ENCODE measurements around the gene ICAM1.
A peak's percentile ranks its signal among the peaks of the same experiment; 100 is the strongest.

The ICAM1 gene

GRCh38 chr19:10243606-10244005 lies 27.3 kb upstream of the ICAM1 start:
- DNase-seq (ENCODE audit: low read depth): no peak

- DNase-seq (ENCODE audit: low read depth): no peak
Measured at GRCh38 chr19:10245189-10245939, 25.6 kb upstream of the ICAM1 start.

GRCh38 chr19:10246511-10246910 lies 24.4 kb upstream of the ICAM1 start:
- no peak for DNase-seq (ENCODE audit: low read depth)

- DNase-seq (ENCODE audit: low read depth): peak; percentile 94
Measured at GRCh38 chr19:10251792-10252694, 18.9 kb upstream of the ICAM1 start, which contains the start of gene MRPL4. MRPL4 (plus strand) TSS chr19:10252214; CDS start chr19:10252254, 40 bp downstream.

- DNase-seq (ENCODE audit: low read depth): no peak
Measured at GRCh38 chr19:10252707-10253106, 18.2 kb upstream of the ICAM1 start.

GRCh38 chr19:10254244-10254643 lies 16.7 kb upstream of the ICAM1 start:
- DNase-seq (ENCODE audit: low read depth): no peak

- DNase-seq (ENCODE audit: low read depth): no peak
Measured at GRCh38 chr19:10255358-10255757, 15.6 kb upstream of the ICAM1 start.

- DNase-seq (ENCODE audit: low read depth): no peak
Measured at GRCh38 chr19:10256551-10256950, 14.4 kb upstream of the ICAM1 start.

- DNase-seq (ENCODE audit: low read depth): no peak
Measured at GRCh38 chr19:10256970-10257615, 13.8 kb upstream of the ICAM1 start.

- DNase-seq (ENCODE audit: low read depth): no peak
Measured at GRCh38 chr19:10258080-10258710, 12.7 kb upstream of the ICAM1 start.

- DNase-seq (ENCODE audit: low read depth): peak; percentile 90
Measured at GRCh38 chr19:10259162-10259905, 11.6 kb upstream of the ICAM1 start.

- peak; percentile 27 for DNase-seq (ENCODE audit: low read depth)
Measured at GRCh38 chr19:10260141-10260584, 10.8 kb upstream of the ICAM1 start.

- no peak for DNase-seq (ENCODE audit: low read depth)
Measured at GRCh38 chr19:10262771-10263170, 8.1 kb upstream of the ICAM1 start.

- no peak for DNase-seq (ENCODE audit: low read depth)
Measured at GRCh38 chr19:10266706-10267105, 4.2 kb upstream of the ICAM1 start.

- no peak for DNase-seq (ENCODE audit: low read depth)
Measured at GRCh38 chr19:10268071-10268470, 2.8 kb upstream of the ICAM1 start.

GRCh38 chr19:10269333-10270179 lies 1.4 kb upstream of the ICAM1 start:
- peak; percentile 81 for DNase-seq (ENCODE audit: low read depth)

GRCh38 chr19:10270180-10270615 lies 722 bp upstream of the ICAM1 start:
- DNase-seq (ENCODE audit: low read depth): peak; percentile 54

- no peak for DNase-seq (ENCODE audit: low read depth)
Measured at GRCh38 chr19:10271543-10272086, 695 bp downstream of the ICAM1 start.

- DNase-seq (ENCODE audit: low read depth): no peak
Measured at GRCh38 chr19:10274589-10274988, 3.7 kb downstream of the ICAM1 start.

Data from stimulated activated CD8-positive, alpha-beta memory T cell treated with anti-CD3 and anti-CD28 coated beads, Interleukin-7, amount 100 ng/mL, for 24 hours (primary cell).